ENCODE measurements around the gene REV3L. TPM values are rescaled to one million over a fixed set of nuclear protein-coding genes. Genes with fewer than 3 reads are reported as not detected.

Gene REV3L
- total and polyA plus RNA-seq, 12 donors = 5.6 to 25.8 (median 13.9) TPM

- Histone ChIP-seq H3K4me3 (no peak overlapping the region), H3K27ac (no peak overlapping the region), H3K27me3 (no peaks in the 10 kb centered on the region), H3K4me1 (no peaks in the 10 kb centered on the region), H3K36me3 (peaks cover 0 to 92% (median 15%) of the 10 kb centered on the region in 9 donors), H3K9me3 (peaks cover 0 to 14% (median 0%) of the 10 kb centered on the region in 11 donors)
- WGBS, 2 donors = 82 to 84% methylated on average over 3 of the region's 3 CpGs
- intact Hi-C loops (cut with DNase I) = loop anchor here in 1 of 10 donors (5.0 kb wide), 1 partner anchor 32 kb away; no protein-coding TSS in a partner anchor
- DNase-seq (no peak), ATAC-seq (no peak)
- no peak for TF ChIP-seq CTCF (IDR thresholded peaks at IDR 0.05)
These were observed 83.4 kb downstream of the REV3L start for GRCh38 chr6:111399626-111400025.

GRCh38 chr6:111388681-111389080, 94.3 kb downstream of the REV3L start:
- ATAC-seq (no peak), DNase-seq (no peak)
- Histone ChIP-seq H3K4me3 (no peak overlapping the region), H3K36me3 (peaks cover 0 to 97% (median 23%) of the 10 kb centered on the region in 9 donors), H3K27me3 (no peaks in the 10 kb centered on the region), H3K9me3 (peaks cover 0 to 4% (median 0%) of the 10 kb centered on the region in 11 donors), H3K4me1 (no peaks in the 10 kb centered on the region), H3K27ac (no peak overlapping the region)
- WGBS, 2 donors = 72 to 76% methylated on average over 2 of the region's 2 CpGs
- intact Hi-C loops (cut with DNase I) = no loop called here
- no peak for TF ChIP-seq CTCF (IDR thresholded peaks at IDR 0.05)

- intact Hi-C loops (cut with DNase I) = no loop called here
These were observed 100.3 kb downstream of the REV3L start for GRCh38 chr6:111382476-111383294.

GRCh38 chr6:111381728-111382127, 101.3 kb downstream of the REV3L start:
- peaks cover 0 to 6% (median 0%) of the 10 kb centered on the region in 11 donors for H3K9me3 ChIP-seq
- intact Hi-C loops (cut with DNase I) = no loop called here
- ATAC-seq = no peak
- H3K27me3 ChIP-seq = no peaks in the 10 kb centered on the region
- no peak for TF ChIP-seq CTCF (IDR thresholded peaks at IDR 0.05)
- peaks cover 0 to 96% (median 21%) of the 10 kb centered on the region in 9 donors for H3K36me3 ChIP-seq
- H3K4me3 ChIP-seq = no peak overlapping the region
- no peak for DNase-seq
- peaks cover 0 to 9% (median 0%) of the 10 kb centered on the region in 9 donors for H3K4me1 ChIP-seq
- no peak overlapping the region for H3K27ac ChIP-seq
- 94 to 100% methylated on average over 1 of the region's 1 CpG for WGBS, 2 donors

More at GRCh38 chr6:111382476-111383294, 100.3 kb downstream of the REV3L start:
- WGBS, 2 donors = 50 to 68% methylated on average over 9 of the region's 9 CpGs
- Histone ChIP-seq H3K27me3 (no peaks in the 10 kb centered on the region), H3K9me3 (peaks cover 0 to 6% (median 0%) of the 10 kb centered on the region in 11 donors), H3K4me3 (no peak overlapping the region), H3K27ac (no peak overlapping the region), H3K36me3 (peaks cover 0 to 96% (median 24%) of the 10 kb centered on the region in 9 donors), H3K4me1 (peaks cover 0 to 9% (median 0%) of the 10 kb centered on the region in 9 donors)
- TF ChIP-seq CTCF (IDR thresholded peaks at IDR 0.05) = no peak
- DNase-seq = peak in 1 of 2 donors; percentile 22
- peak in 6 of 8 donors; percentile 55 to 68 (median 64) for ATAC-seq
